Measurements from ENCODE around the gene ELF5. TPM values are rescaled to one million over a fixed set of nuclear protein-coding genes. Genes with fewer than 3 reads are reported as not detected.

ELF5 gene
- total and polyA plus RNA-seq, 2 donors (not counting 3 experiments of a cell fraction or from before 2014, with no cell fraction given), result not detected

DNA sequence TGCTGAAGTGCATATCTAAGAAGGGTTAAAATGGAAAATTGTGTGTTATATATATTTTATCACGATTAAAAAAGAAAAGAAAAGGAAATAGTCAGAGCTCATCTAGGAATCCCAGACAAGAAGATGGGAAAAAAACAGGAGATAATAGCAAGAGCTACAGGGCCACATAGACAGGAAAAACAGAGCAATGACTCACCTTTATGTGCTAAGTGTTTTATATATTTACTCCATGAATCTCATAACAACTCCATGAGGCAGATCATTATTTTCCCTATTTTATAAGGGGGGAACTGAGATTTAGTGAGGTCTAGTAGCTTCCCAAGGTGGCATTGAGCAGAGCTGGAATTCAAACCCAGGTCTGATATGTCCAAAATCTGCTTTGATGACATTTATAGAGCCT is 18.1 kb upstream of the ELF5 start:
- dilution Hi-C loops (cut with MboI; ENCODE audit: extremely low pct_ligation_motif_present, low sequenced_read_pairs) (no loop called here), intact Hi-C loops (cut with micrococcal nuclease) (no loop called here)
- TF ChIP-seq FOS (IDR thresholded peaks at IDR 0.05; ENCODE audit: borderline replicate concordance, insufficient read depth, low read length) (no peak), GATA2 (IDR thresholded peaks at IDR 0.05; ENCODE audit: insufficient read depth, insufficient read length, low read depth, low read length) (no peak), EZH2 (IDR thresholded peaks at IDR 0.05; ENCODE audit: borderline replicate concordance, low read depth, low read length, severe bottlenecking) (no peak), POLR2AphosphoS5 (IDR thresholded peaks at IDR 0.05; ENCODE audit: insufficient read depth, low read depth, low read length) (no peak), POLR2A (IDR thresholded peaks at IDR 0.05; ENCODE audit: low read depth, low read length) (no peak)
- TF ChIP-seq, protein P1, sequence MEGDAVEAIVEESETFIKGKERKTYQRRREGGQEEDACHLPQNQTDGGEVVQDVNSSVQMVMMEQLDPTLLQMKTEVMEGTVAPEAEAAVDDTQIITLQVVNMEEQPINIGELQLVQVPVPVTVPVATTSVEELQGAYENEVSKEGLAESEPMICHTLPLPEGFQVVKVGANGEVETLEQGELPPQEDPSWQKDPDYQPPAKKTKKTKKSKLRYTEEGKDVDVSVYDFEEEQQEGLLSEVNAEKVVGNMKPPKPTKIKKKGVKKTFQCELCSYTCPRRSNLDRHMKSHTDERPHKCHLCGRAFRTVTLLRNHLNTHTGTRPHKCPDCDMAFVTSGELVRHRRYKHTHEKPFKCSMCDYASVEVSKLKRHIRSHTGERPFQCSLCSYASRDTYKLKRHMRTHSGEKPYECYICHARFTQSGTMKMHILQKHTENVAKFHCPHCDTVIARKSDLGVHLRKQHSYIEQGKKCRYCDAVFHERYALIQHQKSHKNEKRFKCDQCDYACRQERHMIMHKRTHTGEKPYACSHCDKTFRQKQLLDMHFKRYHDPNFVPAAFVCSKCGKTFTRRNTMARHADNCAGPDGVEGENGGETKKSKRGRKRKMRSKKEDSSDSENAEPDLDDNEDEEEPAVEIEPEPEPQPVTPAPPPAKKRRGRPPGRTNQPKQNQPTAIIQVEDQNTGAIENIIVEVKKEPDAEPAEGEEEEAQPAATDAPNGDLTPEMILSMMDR (IDR thresholded peaks at IDR 0.05; ENCODE audit: extremely low read depth in 1 of 2, insufficient read depth in 1 of 2, low read depth in 1 of 2, low read length in 2 of 2), result no peak
- TF ChIP-seq, protein P2, sequence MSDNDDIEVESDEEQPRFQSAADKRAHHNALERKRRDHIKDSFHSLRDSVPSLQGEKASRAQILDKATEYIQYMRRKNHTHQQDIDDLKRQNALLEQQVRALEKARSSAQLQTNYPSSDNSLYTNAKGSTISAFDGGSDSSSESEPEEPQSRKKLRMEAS (IDR thresholded peaks at IDR 0.05; ENCODE audit: insufficient read depth, insufficient read length), result no peak
- no peak overlapping the region for H3K4me3 ChIP-seq (replicated peaks in 1 of 3; ENCODE audit: insufficient read depth in 1 of 3, low read depth in 1 of 3, low read length in 3 of 3)
- no peaks in the 10 kb centered on the region for H4K20me1 ChIP-seq (replicated peaks; ENCODE audit: control insufficient read depth, extremely low read depth, insufficient read depth, low read length)
- no TSS peak for BruUV-seq (replicated peaks)
- DNase-seq (ENCODE audit: low read depth, low spot score), result no peak
- ChIA-PET CTCF (interaction anchor here (1.4 kb wide), 1 partner anchor 9 kb away, joined by 3 read pairs; no protein-coding TSS in a partner anchor), POLR2A (no interaction called here)
- H2AFZ ChIP-seq (ENCODE audit: low read depth, low read length), result no peak overlapping the region
- H3K9me3 ChIP-seq (replicated peaks; ENCODE audit: control insufficient read depth, insufficient read depth, low read length), result no peaks in the 10 kb centered on the region
- H3K36me3 ChIP-seq (ENCODE audit: control insufficient read depth in 2 of 2, extremely low read depth in 1 of 2, insufficient read depth in 2 of 2, low read length in 2 of 2), result no peaks in the 10 kb centered on the region
- H3K27me3 ChIP-seq (ENCODE audit: control insufficient read depth in 2 of 2, insufficient read depth in 2 of 2, low read length in 2 of 2), result no peaks in the 10 kb centered on the region
- no peak overlapping the region for H3K9ac ChIP-seq (replicated peaks; ENCODE audit: extremely low read depth, insufficient read depth, low read length)
- no peak overlapping the region for H3K4me2 ChIP-seq (ENCODE audit: insufficient read depth, low read length)
- H3K4me1 ChIP-seq (ENCODE audit: control insufficient read depth, extremely low read depth, insufficient read depth, low read length), result no peaks in the 10 kb centered on the region
- no peak for FAIRE-seq
- H3K79me2 ChIP-seq (ENCODE audit: control insufficient read depth, insufficient read depth, low read length), result no peaks in the 10 kb centered on the region
- no peaks in the 10 kb centered on the region for H3K9me1 ChIP-seq (replicated peaks; ENCODE audit: control insufficient read depth, extremely low read depth, insufficient read depth, low read length)
- no peak overlapping the region for H3K27ac ChIP-seq (ENCODE audit: insufficient read depth, low read depth, low read length)

Data from endothelial cell of umbilical vein (primary cell).